GM18520 (cell line): ENCODE measurements around the gene PCSK1.

Source experiments
- ATAC-seq: cut with Tn5 transposase; IDR thresholded peaks from one replicate; pipeline ENCODE4 v1.9.1; 2021; ENCODE audit not compliant: unreplicated experiment

The PCSK1 gene

DNA sequence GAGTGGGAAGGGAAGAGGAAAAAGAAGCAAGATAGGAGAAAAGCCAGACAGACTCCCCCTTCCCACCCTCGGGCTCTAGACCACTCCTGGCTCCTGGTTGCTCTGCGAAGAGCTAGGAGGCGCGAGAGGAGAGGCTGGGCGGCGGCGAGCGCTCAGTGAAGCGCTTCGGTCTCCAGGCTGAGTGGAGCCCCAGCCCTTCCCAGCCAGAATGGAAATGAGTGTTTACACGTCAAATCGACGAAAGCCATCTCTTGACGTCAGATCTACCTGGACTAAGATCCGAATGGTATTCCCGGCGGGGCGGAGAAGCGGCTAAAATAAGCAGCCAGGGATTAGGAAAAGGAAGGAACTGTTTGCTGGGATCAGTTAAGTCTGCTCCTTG lies at the start of gene PCSK1:
PCSK1 (minus strand) TSS at position 183 of the 382 bp plus-strand sequence. CDS start 206 bp downstream, outside the sequence.
- ATAC-seq = no peak

DNA sequence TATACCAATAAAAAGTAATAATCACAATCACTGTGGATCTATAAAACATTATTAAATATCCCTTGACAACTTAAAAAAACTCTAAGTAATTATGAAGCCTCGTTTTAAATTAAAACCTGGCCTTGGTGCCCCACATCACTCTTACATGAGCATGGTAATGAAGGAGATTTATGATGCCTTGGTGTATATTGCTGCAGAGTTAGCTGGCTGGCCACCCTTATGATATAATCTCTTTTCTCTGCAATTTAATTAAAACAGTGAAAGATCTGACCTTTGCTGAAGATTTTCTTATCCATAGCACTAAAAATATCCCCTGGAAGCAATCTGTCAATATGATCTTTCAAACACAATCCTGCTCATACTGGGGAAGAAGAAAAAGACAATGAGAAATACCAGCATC lies 48.8 kb upstream of the PCSK1 start:
- ATAC-seq = no peak

DNA sequence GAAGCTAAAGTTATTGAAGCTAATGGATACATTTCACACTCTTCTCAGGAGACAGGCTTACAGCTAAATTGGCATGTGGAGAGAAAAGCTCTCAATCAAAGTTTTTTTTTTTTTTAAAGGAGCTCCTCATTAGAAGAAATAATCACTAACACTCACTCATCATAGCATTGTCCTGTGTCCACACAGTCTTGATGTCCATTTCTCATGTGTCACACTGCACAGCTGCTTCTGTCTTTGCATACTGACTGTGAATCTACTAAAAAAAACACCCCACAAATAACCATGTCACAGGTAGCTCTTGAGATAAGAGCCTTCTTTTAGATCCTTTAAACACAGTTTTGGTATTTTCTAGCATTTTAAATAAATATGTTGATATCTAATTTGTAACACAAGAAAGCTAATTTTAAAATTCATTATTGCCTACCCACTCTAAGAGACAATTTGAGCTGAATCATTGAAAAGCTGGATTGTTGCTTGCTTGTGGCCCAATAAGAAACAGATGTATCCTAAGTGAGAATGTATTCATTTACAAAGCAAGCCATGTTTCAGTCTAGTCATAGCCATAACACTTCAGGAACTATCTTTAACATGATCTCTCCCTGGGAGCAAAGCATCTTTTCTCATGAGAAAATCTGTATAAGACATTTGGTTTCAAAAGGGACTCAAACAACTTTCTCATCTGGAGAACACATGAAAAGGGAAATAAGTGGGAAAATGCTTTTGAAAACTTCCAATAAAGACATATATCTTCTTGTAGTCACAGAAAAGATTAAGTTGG lies 48.1 kb upstream of the PCSK1 start:
- ATAC-seq = no peak

DNA sequence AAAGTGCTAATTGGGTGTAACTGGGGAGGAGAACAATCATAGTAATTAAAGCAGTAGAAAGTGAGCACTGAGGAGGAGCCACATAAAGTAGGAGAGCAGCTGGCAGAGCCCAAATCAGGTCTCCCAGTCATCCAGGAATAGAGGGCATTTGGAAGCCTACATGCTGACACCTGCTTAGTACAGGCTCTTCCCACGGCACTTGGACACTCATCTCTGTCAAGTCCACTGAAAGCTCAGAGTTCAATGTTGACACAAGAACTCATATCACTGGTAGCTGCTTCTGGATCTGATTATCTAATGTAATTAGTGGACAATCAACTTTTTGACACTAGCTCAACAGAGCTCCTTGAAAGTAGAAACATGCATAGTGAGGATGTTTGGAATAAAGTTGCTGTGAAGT lies 45.9 kb upstream of the PCSK1 start:
- no peak for ATAC-seq

DNA sequence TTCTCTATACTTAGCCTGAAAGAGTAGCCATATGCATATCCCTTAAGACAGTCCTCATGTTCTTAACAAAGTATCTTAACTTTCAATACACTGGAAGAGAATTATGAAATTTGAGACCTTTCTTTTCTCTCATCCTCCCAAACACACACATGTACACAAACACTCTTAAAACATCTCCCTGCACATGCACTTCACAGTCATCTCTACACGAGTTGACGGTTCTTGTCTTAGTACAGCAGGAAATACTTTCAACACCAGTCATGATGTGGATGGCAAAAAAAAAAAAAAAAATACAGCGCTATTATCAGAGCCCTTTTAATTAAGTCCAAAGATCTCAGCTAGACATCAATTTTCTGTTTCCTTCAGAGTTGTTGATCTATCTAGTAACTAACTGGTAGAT lies 43.6 kb upstream of the PCSK1 start:
- ATAC-seq = no peak

DNA sequence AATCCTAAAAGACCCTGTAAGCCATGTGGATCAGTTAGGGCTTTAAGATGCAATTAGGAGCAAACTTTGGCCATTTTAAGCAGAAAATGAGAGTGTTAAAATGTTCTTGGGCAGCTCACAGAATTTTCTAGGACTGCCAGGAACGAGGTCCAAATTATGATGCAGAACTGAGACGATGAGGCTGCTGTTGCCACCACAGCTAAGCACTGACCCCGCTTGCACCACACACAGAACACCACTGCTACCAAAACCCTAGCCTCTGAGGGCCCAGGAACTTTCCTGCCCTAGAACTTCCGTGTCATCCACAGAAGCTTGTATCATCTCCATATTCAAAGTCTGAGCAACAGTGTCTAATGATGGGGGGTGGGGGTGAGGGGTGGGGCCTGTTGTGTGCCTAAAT lies 41.0 kb upstream of the PCSK1 start:
- no peak for ATAC-seq

DNA sequence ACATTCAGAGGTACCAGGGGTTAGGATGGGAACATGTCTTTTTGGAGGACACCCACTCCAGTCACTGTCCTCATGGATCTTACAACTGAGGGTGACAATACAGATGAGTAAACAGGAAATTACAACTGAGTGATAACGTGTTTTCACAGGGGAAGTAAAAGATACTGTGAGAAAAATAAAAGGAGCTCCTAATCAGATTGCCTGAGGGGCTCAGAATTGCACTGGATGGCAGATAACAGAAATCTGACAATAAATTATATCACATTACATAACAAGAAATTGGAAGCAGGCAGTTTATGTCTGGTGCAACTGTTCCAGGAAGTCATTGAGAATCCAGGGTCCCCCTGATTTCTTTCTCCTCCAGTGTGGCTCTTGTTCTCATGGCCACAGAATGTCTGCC lies 40.1 kb upstream of the PCSK1 start:
- ATAC-seq = no peak

DNA sequence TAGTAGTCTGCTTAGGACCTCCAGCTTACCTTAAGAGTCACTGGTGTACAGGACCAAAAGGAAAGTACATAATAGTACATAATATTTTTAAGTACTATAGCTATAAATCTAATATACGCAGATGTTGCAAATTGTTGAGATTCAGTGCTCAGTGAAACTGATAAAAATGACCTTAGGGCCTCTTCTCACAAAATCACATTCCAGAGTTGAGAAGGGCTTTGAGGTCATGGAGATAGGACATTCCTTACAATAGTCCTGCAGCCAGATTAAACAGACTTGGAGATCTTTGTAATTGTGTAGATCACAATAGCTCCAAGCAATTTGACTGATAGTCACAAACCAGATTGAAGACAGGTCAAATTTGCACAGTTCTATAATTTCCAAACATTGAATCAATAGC lies 37.7 kb upstream of the PCSK1 start:
- ATAC-seq = no peak

DNA sequence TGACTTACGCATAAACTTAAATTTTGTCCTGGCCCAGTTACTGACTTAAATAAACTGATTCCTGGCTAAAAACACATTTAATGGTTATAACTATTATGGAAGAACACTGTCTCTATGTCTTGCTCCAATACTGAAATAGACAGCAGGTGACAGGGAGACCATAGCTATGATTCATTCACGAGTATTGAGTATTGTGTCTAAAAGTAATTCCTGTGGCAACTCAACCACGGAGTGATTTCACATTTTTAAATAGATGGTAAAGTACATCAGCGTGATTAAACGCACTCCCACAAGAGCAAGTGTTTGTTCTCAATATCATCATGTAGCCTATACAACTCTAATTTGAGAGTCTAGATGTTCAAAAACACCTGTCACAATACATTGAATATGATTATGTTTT lies 35.9 kb upstream of the PCSK1 start:
- ATAC-seq = no peak

DNA sequence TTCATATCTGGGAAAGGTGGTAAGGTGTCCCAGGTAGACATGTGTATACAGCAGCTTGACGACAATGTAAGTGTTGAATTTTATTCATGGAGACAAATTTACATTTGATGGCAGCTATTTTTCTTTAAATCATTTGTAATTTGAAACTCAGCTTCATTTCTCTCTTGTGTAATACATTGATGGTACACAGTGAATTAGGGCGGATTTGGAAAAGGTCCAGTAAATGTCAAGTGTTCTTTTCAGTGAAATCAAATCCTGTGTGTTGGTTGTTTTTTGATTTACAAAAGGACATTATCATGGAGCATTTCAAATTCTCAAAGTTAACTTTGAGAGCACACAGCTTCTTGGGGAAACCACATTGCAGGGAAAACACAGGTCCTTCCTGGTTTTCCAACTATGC lies 30.0 kb upstream of the PCSK1 start:
- no peak for ATAC-seq

DNA sequence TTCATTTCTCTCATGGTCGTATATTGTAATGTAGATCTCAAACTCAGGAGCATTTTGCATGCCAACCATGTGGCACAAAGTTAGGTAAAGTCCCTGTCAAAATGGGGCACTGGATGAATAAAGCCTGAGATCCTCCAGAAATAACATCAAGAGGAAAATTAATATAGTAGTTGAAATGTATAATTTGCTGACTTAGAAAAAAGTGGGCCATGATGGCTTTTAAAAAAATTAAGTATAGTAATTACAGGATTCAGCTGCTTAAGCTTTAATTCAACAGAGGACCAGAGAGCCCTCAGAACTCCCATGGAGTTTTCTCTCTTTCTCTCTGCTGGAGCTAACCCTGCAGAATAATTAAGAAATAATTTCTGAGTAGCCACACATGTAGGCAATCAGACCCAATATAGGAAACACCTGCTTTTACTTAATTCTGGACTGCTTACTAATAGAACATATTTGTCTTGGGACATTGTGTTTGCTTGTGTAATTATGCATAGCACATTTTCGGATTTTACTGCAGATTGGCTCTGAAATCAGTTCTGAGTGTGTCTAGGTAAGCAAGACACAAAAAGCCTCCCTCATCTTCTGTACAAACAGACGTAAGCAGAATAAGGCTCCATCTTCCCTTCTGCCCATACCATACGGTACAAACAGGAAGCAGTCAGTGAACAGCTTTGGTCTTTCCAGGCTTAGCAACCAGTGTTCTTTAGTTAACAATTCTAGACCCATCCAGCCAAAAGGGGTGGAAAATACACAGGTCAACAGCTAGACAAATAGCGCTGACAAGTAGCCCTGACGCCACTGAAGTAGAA lies 26.5 kb upstream of the PCSK1 start:
- ATAC-seq = no peak

DNA sequence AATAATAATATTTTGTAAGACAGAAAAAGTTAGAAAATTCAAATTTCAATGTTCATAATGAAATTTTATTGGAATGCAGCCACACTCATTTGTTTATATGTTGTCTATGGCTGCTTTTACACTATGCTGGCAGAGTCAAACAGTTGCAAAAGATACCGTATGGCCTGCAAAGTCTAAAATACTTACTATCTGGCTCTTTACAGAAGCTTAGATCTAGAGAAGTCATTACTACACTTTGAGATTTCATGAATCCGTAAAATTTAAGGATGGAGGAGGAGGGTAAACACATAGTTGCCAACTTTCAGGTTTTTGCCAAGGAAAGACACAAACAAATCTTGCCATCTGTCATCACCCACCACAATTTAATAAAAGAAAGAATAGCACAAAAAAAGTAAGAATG lies 25.1 kb upstream of the PCSK1 start:
- ATAC-seq = no peak

DNA sequence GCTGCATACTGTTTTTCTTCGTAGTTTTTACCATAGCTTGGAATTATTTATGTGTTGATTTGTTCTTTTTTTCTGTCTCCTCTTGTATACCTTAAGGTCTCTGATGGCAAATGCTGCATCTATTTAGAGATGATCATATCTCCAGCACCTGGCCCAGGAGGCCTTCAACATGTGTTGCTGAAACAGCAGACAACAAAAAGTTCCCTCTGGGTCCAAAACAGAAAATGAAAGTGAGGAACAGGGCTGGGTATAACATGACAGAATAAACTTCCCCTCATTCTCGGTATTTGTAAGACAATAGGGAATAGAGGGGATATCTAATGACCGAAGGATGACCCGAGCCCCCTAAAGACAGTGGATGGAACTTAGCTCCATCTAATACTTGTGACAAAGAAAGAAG lies 22.7 kb upstream of the PCSK1 start:
- no peak for ATAC-seq

DNA sequence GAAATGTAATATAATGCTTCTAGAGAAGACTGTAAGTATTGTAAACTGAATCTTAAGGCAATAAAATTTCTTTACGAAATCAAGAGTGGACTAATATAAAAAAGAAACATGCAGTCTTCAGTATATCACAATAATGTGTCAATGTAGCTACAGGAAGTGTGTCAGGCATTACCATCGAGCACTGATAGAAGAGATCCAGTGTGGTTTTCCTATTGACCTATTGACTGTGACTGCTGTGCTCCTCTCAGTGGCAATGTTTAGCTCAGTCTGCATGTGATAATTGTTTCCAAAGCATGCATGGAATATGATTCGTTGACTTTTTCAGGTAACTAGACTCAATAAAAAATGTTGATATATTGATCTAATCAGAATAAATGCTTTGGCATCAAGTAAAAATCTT lies 20.3 kb upstream of the PCSK1 start:
- ATAC-seq = no peak

DNA sequence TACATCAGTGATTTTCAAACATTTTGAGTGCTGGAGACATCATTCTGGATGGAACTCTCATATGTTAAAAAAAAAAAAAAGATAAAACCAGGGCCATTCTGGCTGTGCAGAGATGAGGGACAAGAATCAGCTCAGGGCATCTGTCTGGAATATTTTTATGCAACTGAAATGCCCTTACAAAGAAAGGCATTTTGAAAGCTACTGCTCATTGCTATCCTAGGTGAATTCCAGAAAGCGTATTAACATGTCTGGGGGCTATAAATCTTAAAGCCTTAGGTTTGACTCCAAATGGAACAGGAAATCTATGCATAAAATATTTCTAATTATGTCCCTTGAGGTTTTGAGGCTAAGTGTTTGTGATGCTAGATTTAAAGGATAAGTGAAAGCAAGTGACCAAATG lies 14.9 kb upstream of the PCSK1 start:
- no peak for ATAC-seq

DNA sequence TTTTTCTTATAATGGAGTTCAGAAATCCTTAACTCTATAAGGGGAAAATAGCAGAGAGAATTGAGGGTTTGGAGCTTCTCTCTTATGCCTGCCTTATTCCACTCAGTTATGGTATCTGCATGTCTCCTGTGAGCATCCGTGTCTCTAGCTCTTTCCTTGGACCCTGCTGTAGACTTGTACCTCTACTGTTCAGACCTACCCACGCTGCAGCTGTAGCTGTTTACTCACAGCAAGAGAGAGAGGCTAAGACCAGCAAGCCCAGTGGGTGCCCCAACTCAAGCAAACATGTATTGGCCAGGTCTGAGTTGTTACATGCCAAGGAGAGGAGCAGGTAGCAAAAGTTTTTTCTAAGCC lies 7.1 kb upstream of the PCSK1 start:
- ATAC-seq = peak; percentile 8

DNA sequence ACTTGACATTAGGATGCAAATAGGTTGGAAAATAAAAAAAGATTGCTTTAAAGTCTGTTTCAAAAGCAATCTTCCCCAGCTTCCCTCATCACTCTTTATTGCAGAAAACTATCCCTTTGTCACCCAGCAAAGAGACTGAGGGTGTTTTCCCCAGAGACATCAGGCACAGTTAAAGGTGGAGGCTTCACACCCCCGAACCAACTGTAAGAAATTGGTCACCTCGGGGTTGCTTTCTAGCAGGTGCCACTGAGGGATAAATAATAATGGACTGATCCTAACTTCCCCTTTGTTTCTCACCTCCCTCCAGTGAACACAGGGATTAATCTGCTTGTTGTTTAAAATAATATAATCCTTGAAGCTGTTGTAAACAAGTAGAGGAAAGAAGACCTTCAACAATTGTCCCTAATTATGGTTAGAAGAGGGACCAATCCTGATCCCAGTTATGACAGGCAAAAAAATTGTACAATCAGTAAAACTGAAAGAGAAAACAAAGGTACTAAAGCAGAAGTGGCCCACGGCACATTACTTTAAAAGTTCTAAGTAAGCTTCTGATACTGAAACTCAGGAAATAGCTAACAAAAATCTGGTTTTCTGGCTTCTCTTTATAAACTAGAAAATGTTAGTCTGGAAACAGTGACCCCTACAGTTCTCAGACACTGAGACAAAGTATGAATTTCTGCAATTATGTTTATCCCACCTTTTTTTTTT lies 6.6 kb upstream of the PCSK1 start:
- peak; percentile 80 for ATAC-seq

DNA sequence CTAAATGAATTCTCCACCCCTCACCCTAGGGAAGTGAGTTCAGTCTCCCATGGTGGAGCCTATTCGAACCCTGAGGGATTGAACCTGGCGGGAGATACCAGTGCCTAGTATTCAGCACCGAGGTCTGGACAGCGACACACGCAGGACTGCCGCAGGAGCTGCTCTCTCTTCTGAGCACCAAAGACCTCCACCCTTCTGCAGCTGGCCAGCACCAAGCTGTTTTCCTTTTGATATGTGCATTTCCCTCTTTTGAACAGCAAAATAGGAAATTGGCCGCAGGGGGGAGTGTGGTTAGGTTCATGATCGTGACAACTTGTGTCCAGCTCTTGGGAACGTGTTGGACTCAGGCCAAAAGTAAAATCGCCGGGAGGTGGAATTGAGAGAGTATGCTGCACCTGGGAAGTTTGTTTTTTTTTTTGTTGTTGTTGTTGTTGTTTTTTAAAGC lies 1.2 kb upstream of the PCSK1 start:
- ATAC-seq = no peak

DNA sequence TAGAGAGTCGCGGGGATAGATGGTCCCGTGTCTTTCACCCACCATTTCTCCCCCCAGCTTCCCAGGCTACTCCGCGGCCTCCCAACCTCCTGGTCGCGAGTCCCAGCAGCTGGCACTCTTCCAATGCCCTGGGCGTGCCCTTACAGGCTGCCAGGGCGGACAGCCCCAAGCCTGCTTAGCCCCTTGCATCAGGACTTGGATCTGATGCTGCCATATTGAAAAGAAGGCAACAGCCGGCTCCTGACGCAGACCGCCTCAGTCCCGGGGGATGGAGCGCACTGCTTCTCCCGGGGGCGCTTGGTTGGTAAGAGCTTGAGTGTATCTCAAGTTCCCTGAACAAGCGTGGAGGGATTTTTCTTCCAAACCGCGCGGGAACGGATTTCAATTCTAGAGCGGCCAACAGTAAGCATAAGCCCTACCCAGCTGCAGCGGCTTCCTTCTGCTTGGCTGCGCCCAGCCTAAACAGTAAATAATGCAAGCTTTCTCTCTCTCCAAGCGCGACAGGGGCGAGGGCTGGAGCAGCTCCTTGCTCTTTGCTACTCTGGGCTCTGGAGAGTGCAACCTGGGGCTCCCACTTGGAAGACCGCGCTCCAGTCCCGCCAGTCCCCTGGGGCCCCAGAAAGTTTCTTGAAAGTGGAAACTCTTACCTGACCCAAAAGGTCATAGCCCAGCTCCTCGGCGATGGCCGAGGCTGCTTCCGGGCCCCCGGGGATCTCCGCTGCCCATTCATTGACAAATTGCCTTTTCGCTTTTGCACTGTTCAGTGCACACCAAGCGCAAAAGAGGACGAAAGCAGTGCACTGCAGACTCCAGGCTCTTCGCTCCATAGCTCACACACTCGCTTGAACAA lies 607 bp downstream of the PCSK1 start:
- no peak for ATAC-seq

DNA sequence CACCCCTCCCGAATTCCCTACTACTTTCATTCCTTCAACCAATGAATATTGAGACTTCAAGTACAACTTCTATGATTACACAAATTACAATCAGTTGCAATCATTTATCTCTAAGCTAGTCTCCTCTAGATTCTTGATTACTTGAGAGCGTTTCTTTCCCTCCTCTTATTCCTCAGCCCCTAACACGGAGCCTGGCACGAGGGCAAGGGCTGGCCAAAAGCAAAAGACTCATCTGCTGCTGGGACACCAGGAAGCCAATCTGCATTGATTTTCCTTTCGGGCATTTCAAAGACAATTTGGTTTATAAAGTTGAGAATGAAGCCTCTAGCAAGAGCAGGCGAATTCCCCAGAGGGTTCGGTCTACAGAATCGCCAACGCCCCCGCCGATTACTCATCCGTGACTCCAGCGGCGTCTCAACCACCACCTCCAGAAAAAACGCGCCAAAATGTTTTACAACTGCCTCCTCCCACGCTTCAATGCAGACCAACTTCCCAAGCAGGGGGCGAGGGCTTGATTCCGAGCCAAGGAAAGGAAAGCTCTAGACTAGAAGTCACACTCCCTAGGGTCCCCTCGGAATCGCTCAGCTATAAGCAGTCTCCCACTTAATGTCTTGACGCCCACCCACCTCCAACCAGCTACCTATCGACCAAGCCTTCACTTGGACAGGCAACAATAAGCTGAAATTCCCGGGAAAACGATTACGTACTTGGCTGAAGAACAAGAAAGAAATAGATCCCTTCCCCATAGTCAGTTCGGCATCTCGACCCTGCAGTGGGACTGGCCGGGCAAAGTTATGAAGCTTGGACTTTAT lies 1.5 kb downstream of the PCSK1 start:
- no peak for ATAC-seq
